ENCODE results near the gene FREM1.

GRCh38 chr9:14741369-14741768 lies 168.9 kb downstream of the FREM1 start:
- TF ChIP-seq, protein P1, sequence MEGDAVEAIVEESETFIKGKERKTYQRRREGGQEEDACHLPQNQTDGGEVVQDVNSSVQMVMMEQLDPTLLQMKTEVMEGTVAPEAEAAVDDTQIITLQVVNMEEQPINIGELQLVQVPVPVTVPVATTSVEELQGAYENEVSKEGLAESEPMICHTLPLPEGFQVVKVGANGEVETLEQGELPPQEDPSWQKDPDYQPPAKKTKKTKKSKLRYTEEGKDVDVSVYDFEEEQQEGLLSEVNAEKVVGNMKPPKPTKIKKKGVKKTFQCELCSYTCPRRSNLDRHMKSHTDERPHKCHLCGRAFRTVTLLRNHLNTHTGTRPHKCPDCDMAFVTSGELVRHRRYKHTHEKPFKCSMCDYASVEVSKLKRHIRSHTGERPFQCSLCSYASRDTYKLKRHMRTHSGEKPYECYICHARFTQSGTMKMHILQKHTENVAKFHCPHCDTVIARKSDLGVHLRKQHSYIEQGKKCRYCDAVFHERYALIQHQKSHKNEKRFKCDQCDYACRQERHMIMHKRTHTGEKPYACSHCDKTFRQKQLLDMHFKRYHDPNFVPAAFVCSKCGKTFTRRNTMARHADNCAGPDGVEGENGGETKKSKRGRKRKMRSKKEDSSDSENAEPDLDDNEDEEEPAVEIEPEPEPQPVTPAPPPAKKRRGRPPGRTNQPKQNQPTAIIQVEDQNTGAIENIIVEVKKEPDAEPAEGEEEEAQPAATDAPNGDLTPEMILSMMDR (IDR thresholded peaks at IDR 0.05) = no peak
- no peak for TF ChIP-seq ZFX (IDR thresholded peaks at IDR 0.05; ENCODE audit: borderline replicate concordance)

Data from 22Rv1 (cell line).